ENCODE results near the gene ALG6. TPM values are rescaled to one million over a fixed set of nuclear protein-coding genes. Genes with fewer than 3 reads are reported as not detected.

Gene ALG6
- total RNA-seq, 1 donor = 13.0 TPM

DNA sequence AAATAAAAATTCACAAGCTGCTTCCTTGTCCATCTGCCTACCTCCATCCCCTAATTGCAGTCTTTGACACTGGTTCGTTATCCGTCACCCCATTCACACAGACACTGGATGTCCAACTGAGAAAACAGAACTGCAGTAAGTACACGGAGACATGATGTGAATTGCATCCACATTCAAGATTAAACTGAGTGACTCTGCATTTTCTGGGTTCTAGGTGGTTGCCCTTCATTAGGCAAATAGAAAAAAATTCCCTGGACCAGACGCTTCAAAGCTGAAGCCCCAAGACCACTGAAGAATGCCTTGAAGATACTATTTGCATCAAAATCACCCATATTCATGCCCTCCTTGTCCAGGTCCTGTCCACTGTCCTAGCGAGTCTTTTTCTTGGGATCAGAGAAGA is 7.9 kb upstream of the ALG6 start:
- no peak overlapping the region for H3K4me3 ChIP-seq (ENCODE audit: low read depth, low read length)
- TF ChIP-seq, protein P1, sequence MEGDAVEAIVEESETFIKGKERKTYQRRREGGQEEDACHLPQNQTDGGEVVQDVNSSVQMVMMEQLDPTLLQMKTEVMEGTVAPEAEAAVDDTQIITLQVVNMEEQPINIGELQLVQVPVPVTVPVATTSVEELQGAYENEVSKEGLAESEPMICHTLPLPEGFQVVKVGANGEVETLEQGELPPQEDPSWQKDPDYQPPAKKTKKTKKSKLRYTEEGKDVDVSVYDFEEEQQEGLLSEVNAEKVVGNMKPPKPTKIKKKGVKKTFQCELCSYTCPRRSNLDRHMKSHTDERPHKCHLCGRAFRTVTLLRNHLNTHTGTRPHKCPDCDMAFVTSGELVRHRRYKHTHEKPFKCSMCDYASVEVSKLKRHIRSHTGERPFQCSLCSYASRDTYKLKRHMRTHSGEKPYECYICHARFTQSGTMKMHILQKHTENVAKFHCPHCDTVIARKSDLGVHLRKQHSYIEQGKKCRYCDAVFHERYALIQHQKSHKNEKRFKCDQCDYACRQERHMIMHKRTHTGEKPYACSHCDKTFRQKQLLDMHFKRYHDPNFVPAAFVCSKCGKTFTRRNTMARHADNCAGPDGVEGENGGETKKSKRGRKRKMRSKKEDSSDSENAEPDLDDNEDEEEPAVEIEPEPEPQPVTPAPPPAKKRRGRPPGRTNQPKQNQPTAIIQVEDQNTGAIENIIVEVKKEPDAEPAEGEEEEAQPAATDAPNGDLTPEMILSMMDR (IDR thresholded peaks at IDR 0.05; ENCODE audit: insufficient read depth, low read depth, low read length) = no peak
- DNase-seq (ENCODE audit: low read depth) = no peak

GRCh38 chr1:63362073-63362472 is 5.4 kb upstream of the ALG6 start:
- TF ChIP-seq, protein P1 (IDR thresholded peaks at IDR 0.05; ENCODE audit: insufficient read depth, low read depth, low read length) = no peak
- DNase-seq (ENCODE audit: low read depth) = no peak
- H3K4me3 ChIP-seq (ENCODE audit: low read depth, low read length) = no peak overlapping the region

- H3K4me3 ChIP-seq (ENCODE audit: low read depth, low read length) = no peak overlapping the region
- TF ChIP-seq, protein P1 (IDR thresholded peaks at IDR 0.05; ENCODE audit: insufficient read depth, low read depth, low read length) = no peak
- no peak for DNase-seq (ENCODE audit: low read depth)
These were observed 4.8 kb upstream of the ALG6 start for GRCh38 chr1:63362578-63362977.

DNA sequence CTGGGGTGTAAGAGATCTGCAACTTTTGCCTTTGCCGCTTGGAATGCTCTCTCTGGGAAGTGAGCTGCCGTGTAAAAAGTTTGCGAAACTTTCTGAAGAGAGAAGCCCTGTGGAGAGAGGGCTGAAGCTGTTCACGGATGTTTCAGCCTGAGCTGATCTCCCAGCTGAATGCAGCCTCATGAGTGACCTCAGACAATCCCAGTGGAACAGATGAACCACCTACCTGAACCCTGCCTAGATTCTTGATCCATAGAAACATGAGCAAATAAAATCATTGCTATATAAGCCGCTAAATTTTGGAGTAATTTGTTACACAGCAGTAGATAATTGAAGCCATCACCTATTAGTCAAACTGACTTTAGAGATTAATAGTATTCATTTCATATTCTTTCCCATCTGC is 4.4 kb upstream of the ALG6 start:
- TF ChIP-seq, protein P1 (IDR thresholded peaks at IDR 0.05; ENCODE audit: insufficient read depth, low read depth, low read length) = no peak
- H3K4me3 ChIP-seq (ENCODE audit: low read depth, low read length) = no peak overlapping the region
- no peak for DNase-seq (ENCODE audit: low read depth)

DNA sequence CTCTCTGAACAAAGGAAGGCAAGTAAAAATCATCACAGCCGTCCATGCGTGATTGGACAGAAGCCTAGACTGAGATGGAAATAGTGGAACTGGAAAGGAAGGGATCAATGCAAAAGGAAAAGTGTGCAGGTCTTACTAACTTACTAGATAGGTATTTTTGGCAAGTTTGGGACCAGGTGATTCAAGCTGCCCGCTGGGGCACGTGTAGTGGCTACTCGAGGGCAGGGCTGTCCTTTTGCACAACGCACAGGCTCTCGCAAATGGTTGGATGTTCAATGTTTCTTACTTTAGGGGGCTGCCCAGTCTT is 566 bp upstream of the ALG6 start:
- DNase-seq (ENCODE audit: low read depth) = no peak
- TF ChIP-seq, protein P1 (IDR thresholded peaks at IDR 0.05; ENCODE audit: insufficient read depth, low read depth, low read length) = no peak
- peak overlapping the region; percentile 89 for H3K4me3 ChIP-seq (ENCODE audit: low read depth, low read length)

- H3K4me3 ChIP-seq (ENCODE audit: low read depth, low read length) = peak overlapping the region; percentile 89
- DNase-seq (ENCODE audit: low read depth) = no peak
- TF ChIP-seq, protein P1 (IDR thresholded peaks at IDR 0.05; ENCODE audit: insufficient read depth, low read depth, low read length) = no peak
These were observed 704 bp downstream of the ALG6 start for GRCh38 chr1:63368131-63368530.

DNA sequence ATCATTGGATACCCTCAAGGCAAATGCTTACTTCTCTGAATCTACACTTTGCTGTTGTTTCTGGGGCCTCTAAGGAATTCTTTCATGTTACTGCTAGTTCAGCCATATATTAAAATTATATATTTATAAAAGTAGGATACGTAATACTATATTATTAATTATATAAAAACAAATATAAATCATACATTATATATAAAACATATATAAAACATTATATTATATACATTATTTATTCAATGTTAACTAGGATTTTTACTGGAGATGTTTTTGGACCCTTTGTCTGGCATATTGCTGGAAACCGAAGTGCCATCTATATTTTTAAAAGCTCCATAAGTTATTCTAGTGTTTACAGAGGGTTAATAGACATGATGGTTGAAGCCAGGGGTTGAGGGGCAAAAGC is 12.2 kb downstream of the ALG6 start:
- TF ChIP-seq, protein P1 (IDR thresholded peaks at IDR 0.05; ENCODE audit: insufficient read depth, low read depth, low read length) = no peak
- no peak overlapping the region for H3K4me3 ChIP-seq (ENCODE audit: low read depth, low read length)
- DNase-seq (ENCODE audit: low read depth) = no peak

Data from fibroblast of villous mesenchyme (primary cell).